GM12878 (cell line): ENCODE data around the gene CFAP92.

ENCODE experiments used
- CUX1 ChIP-seq: IDR thresholded peaks from 2 replicates; pipeline ENCODE4 v1.6.1; 2012; ENCODE audit warnings: improper control_type of control experiment, low read depth, low read length; ENCODE audit not compliant: insufficient replicate concordance
- ZNF207 ChIP-seq: fragments of 450-650 bp; IDR thresholded peaks from 2 replicates; pipeline ENCODE4 v1.6.1; 2014; ENCODE audit warnings: antibody characterized with exemption, mild to moderate bottlenecking, borderline replicate concordance
- TF ChIP-seq, protein P1 (sequence below): IDR thresholded peaks from 2 replicates; pipeline ENCODE4 v1.6.1; 2011; ENCODE audit warnings: low read depth, mild to moderate bottlenecking, low read length, moderate library complexity, borderline replicate concordance; ENCODE audit errors: extremely low read depth

- TF ChIP-seq ZNF207, result no peak
- TF ChIP-seq CUX1, result no peak
- TF ChIP-seq, protein P1, sequence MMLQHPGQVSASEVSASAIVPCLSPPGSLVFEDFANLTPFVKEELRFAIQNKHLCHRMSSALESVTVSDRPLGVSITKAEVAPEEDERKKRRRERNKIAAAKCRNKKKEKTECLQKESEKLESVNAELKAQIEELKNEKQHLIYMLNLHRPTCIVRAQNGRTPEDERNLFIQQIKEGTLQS, result no peak
These were observed 9.3 kb downstream of the CFAP92 start for GRCh38 chr3:128984596-128984995.
